ENCODE data around the gene EPOP. TPM values are rescaled to one million over a fixed set of nuclear protein-coding genes. Genes with fewer than 3 reads are reported as not detected.

The EPOP gene
- total and polyA plus RNA-seq, 2 of the 13 experiments (the other 11 are each of a cell fraction or from before 2014, with no cell fraction given), result 14.7 to 37.8 TPM

- TF ChIP-seq GLMP (CRISPR knock-in tag; IDR thresholded peaks at IDR 0.05; ENCODE audit: borderline replicate concordance), result no peak
- TF ChIP-seq RFX5 (IDR thresholded peaks at IDR 0.05; ENCODE audit: low read depth, low read length), result no peak
- TF ChIP-seq PCBP2 (optimal IDR thresholded peaks at IDR 0.05; ENCODE audit: low read depth, low read length, poor library complexity, severe bottlenecking), result no peak
- TF ChIP-seq ZNF567 (CRISPR knock-in tag; IDR thresholded peaks at IDR 0.05; ENCODE audit: borderline replicate concordance), result no peak
- TF ChIP-seq ZNF761 (CRISPR knock-in tag; conservative IDR thresholded peaks at IDR 0.05), result no peak
- TF ChIP-seq UBTF (CRISPR knock-in tag; IDR thresholded peaks at IDR 0.05), result no peak
- TF ChIP-seq FOXA1 (IDR thresholded peaks at IDR 0.05), result no peak
- TF ChIP-seq FOXA1 (CRISPR knock-in tag; IDR thresholded peaks at IDR 0.05), result no peak
- TF ChIP-seq ZNF276 (CRISPR knock-in tag; IDR thresholded peaks at IDR 0.05; ENCODE audit: low read depth), result 0 out of 2 replicates have a peak, but pooled peaks have one; percentile 31
- TF ChIP-seq TCF7L2 (IDR thresholded peaks at IDR 0.05; ENCODE audit: low read depth, low read length), result no peak
- TF ChIP-seq ZNF775 (CRISPR knock-in tag; IDR thresholded peaks at IDR 0.05; ENCODE audit: borderline replicate concordance), result no peak
- TF ChIP-seq CAMTA2 (CRISPR knock-in tag; IDR thresholded peaks at IDR 0.05; ENCODE audit: borderline replicate concordance), result no peak
- peak; percentile 63; the same call in 1 of the 2 replicates for TF ChIP-seq GATAD2A (CRISPR knock-in tag; IDR thresholded peaks at IDR 0.05)
- TF ChIP-seq HMGA1 (CRISPR knock-in tag; conservative IDR thresholded peaks at IDR 0.05), result no peak
- TF ChIP-seq MED8 (CRISPR knock-in tag; IDR thresholded peaks at IDR 0.05; ENCODE audit: insufficient replicate concordance), result peak; percentile 88
- TF ChIP-seq SP2 (CRISPR knock-in tag; IDR thresholded peaks at IDR 0.05), result no peak
- no peak for TF ChIP-seq NFAT5 (CRISPR knock-in tag; IDR thresholded peaks at IDR 0.05)
- TF ChIP-seq TOPORS (CRISPR knock-in tag; IDR thresholded peaks at IDR 0.05), result no peak; the same call in 1 of the 2 replicates
- no peak for TF ChIP-seq CCDC6 (CRISPR knock-in tag; IDR thresholded peaks at IDR 0.05)
- no peak; the same call in 1 of the 2 replicates for TF ChIP-seq ZSCAN9 (CRISPR knock-in tag; IDR thresholded peaks at IDR 0.05; ENCODE audit: borderline replicate concordance)
Observed at GRCh38 chr17:38705803-38706504, 31.2 kb upstream of the EPOP start (continued).
